ENCODE data around the gene ASMTL.

- TF ChIP-seq POLR2A (IDR thresholded peaks at IDR 0.05), result no peak
- peak in 1 of 3 donors; percentile 7 for TF ChIP-seq POLR2AphosphoS5 (IDR thresholded peaks at IDR 0.05)
- TF ChIP-seq CTCF (IDR thresholded peaks at IDR 0.05 in 8 of 11, conservative IDR thresholded peaks at IDR 0.05 in 3 of 11), result no peak
Measured at GRCh38 chrX:1500701-1501624, 48.3 kb upstream of the ASMTL start.
